Stimulated activated CD8-positive, alpha-beta memory T cell treated with anti-CD3 and anti-CD28 coated beads, Interleukin-4, amount 100 ng/mL, for 4 hours (primary cell): ENCODE measurements around the gene TTC17.

Experiments used
- DNase-seq, 2 donors: peaks; one replicate each; pipeline ENCODE4 v3.0.0-alpha.2; 2020; ENCODE audit warnings: low read depth in 2 of 2, low spot score in 1 of 2

Gene TTC17

DNA sequence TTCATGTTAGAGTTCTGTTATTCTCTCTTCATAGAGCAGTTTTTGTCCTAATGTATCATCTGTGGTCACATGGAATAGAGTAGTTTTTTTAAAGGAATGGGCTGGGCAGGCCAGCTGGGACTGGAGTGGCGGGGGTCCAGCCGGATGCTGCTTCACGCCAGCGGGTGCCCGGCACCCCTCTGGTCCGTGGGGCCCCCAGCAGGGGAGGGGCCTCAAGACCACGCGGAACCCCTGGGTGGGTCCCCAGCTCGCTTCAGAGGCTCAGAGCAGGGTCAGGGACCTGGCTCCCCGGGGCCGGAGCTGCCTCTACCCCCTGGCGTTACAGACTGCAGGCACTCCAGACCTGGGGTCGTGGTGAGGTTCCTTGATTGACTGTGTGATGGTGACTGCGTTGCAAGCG, 162.8 kb downstream of the TTC17 start:
- no peak for DNase-seq

DNA sequence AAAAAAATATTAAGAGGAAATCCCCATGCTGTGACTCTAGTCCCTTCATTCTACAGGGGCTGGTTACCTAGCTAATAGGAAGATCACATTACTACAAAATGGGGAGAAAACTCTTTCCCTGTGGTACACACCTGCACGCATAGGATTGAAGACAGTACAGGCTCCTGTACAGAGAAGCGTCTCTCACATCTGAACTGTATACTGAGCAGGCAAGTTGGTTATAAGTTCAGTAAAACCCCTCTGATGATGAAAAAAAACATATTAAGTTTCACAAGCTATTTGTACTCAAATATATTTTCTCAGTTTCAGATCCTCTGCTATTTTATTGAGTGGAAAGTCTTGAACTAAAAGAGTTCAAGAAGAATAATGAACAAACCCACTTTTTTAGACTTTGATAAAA, 164.9 kb downstream of the TTC17 start:
- DNase-seq = no peak

DNA sequence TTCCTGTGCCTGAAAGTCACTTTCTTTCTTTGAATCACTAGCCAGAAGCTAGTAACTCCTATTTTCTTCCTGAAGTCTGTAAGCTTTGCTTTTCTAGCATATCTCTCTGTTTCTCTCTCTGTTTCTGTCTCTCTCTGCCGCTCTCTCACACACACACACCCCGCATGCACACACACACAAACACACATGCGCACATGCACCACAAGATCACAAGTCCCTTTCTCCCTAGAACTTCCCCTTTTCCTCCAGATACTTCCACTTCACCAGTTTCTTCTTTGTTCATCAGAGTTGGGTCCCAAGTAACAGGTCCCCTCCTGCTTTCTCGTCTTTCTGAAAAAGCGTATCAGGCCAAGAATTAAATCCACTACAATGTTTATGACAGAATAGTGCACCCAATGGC, 173.3 kb downstream of the TTC17 start:
- no peak for DNase-seq

DNA sequence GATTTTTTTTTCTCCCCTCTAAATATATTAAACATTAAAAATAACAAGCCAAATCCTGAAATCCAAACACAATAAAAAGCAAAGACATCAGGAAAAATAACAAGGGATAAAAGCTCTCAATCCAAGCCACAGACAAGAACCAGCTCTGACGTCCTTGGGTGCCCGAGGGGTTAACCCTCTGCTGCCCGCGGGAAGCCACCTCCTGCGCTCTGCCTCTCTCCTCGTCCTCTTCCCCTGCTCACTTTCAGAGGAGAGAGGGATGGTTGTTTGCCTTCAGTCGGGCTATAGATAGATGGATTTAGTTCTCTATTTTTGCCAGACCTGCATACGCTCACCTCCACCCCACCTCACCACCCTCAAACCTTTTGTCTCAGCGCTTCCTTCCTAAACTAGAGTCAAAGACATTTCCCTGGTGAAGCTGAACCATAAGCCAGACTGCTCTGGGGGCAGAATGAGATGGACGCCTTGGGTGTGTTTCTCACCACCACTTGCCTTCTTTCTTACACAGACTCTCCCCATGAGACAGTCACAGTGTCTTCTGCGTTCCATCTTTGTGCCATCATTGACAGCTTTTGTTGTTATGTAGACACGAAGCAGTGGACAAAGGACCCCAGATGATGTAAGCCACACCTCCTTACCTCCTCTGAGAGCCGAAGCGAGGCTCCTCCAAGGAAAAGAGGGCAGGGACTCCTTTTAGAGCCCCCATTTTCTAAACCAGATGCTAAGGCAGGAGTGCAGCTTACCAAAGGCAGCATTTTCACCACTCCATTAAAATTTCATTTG, 179.3 kb downstream of the TTC17 start:
- DNase-seq = no peak

- DNase-seq = no peak
These were observed 183.3 kb downstream of the TTC17 start for GRCh38 chr11:43541993-43542392.

DNA sequence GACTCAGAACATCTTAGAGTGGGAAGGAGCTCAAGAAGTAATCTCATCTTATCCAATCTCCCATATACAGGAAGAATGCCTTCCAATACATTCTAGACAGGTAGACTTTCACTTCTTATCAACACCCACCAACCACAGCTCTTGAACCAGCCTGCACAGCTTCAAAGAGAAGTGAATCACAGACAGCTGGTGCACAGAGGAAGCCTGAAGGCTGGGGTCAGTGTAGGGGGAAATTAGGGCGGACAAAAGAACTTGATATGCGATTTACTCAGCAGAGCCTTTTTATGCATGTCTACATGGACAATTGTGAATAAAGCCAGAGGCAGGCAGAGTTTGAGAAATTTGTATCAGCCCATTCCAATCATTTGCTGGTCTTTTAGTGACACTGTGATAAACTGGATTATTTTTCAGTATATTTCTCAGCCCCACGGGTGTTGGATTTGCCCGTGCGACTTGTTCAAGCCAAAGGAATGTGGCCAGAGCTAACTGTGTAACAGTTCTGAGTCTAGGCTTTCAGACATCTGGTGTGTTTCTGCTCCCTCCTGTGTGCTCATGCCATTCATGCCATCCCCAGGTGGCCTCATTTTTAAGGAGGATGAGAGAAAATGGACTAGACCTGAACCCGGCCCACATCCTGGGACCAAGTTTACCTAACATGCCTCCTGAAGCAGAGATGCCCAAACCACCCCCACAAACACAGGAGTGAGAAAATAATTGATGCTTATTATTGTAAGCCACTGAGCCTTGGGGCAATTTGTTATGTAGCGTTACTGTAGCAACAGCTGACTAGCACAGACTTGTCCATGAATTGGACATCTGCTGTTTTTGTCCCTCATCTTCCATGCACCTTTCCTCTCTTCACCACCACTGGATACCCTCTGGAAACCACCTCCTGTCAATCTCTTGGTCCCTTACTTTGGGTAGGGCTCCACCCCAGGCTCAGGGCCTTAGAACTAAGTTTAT, 184.3 kb downstream of the TTC17 start:
- DNase-seq = no peak
